ENCODE results near the gene DCC.

Gene DCC

GRCh38 chr18:52933356-52933755 lies 593.4 kb downstream of the DCC start:
- TF ChIP-seq, protein P1, sequence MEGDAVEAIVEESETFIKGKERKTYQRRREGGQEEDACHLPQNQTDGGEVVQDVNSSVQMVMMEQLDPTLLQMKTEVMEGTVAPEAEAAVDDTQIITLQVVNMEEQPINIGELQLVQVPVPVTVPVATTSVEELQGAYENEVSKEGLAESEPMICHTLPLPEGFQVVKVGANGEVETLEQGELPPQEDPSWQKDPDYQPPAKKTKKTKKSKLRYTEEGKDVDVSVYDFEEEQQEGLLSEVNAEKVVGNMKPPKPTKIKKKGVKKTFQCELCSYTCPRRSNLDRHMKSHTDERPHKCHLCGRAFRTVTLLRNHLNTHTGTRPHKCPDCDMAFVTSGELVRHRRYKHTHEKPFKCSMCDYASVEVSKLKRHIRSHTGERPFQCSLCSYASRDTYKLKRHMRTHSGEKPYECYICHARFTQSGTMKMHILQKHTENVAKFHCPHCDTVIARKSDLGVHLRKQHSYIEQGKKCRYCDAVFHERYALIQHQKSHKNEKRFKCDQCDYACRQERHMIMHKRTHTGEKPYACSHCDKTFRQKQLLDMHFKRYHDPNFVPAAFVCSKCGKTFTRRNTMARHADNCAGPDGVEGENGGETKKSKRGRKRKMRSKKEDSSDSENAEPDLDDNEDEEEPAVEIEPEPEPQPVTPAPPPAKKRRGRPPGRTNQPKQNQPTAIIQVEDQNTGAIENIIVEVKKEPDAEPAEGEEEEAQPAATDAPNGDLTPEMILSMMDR (IDR thresholded peaks at IDR 0.05; ENCODE audit: insufficient read depth, low read depth, low read length, missing control alignments): no peak
- DNase-seq (ENCODE audit: low read depth): no peak
- H3K4me3 ChIP-seq (ENCODE audit: low read depth, low read length): no peak overlapping the region

GRCh38 chr18:52936931-52937330 lies 596.9 kb downstream of the DCC start:
- DNase-seq (ENCODE audit: low read depth): no peak
- TF ChIP-seq, protein P1 (IDR thresholded peaks at IDR 0.05; ENCODE audit: insufficient read depth, low read depth, low read length, missing control alignments): no peak

GRCh38 chr18:52937840-52938239 lies 597.8 kb downstream of the DCC start:
- H3K4me3 ChIP-seq (ENCODE audit: low read depth, low read length): no peak overlapping the region
- no peak for DNase-seq (ENCODE audit: low read depth)
- TF ChIP-seq, protein P1 (IDR thresholded peaks at IDR 0.05; ENCODE audit: insufficient read depth, low read depth, low read length, missing control alignments): no peak

More at GRCh38 chr18:52936931-52937330, 596.9 kb downstream of the DCC start:
- no peak overlapping the region for H3K4me3 ChIP-seq (ENCODE audit: low read depth, low read length)

GRCh38 chr18:52945552-52945951 lies 605.6 kb downstream of the DCC start:
- no peak for DNase-seq (ENCODE audit: low read depth)

GRCh38 chr18:52948868-52949444 lies 609.0 kb downstream of the DCC start:
- no peak for DNase-seq (ENCODE audit: low read depth)
- H3K4me3 ChIP-seq (ENCODE audit: low read depth, low read length): no peak overlapping the region
- TF ChIP-seq, protein P1 (IDR thresholded peaks at IDR 0.05; ENCODE audit: insufficient read depth, low read depth, low read length, missing control alignments): no peak

More at GRCh38 chr18:52945552-52945951, 605.6 kb downstream of the DCC start:
- TF ChIP-seq, protein P1 (IDR thresholded peaks at IDR 0.05; ENCODE audit: insufficient read depth, low read depth, low read length, missing control alignments): no peak
- H3K4me3 ChIP-seq (ENCODE audit: low read depth, low read length): no peak overlapping the region

DNA sequence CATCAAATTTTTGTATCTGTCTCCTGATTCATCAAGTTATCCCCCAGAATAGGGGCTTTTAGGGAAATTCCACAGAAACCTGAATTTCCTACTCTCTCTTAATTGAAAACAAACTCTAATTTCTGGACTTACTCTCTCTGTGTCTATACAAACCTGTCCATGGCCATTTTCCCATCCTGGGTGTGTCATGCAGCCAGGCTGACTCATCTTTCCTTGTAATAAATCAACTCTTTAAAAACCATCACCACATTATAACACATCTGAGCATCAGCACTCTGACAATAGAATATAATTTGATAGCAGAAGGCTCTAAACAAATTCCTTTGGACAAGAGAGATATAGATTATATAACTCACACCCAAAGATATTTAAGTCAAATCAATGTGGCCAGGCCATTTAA lies 610.2 kb downstream of the DCC start:
- TF ChIP-seq, protein P1 (IDR thresholded peaks at IDR 0.05; ENCODE audit: insufficient read depth, low read depth, low read length, missing control alignments): no peak
- no peak for DNase-seq (ENCODE audit: low read depth)
- no peak overlapping the region for H3K4me3 ChIP-seq (ENCODE audit: low read depth, low read length)

DNA sequence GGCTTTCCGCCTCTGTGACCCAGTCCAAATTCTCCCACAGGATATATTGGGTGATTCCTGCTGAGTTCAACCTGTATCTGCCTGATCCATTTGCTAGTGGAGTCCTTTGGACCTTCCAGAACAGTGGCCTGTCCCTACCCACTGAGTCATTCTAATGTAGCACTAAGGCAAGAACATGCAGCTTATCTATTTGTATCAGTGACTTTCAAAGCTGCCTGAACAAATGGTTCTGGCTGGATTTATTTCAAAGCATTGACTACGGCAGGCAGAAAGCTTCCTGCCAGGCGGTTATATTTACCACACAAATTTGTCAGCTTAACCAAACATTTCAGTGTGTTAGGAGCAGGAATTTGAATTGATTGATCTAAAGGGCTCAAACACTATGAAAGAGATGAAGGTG lies 613.4 kb downstream of the DCC start:
- no peak for DNase-seq (ENCODE audit: low read depth)
- no peak overlapping the region for H3K4me3 ChIP-seq (ENCODE audit: low read depth, low read length)
- TF ChIP-seq, protein P1 (IDR thresholded peaks at IDR 0.05; ENCODE audit: insufficient read depth, low read depth, low read length, missing control alignments): no peak

Data from GM12865 (cell line).